IMR-90 (cell line): ENCODE measurements around the gene XKRX.

Source experiments
- CEBPB ChIP-seq: IDR thresholded peaks from 2 replicates; pipeline ENCODE4 v1.6.1; 2012; ENCODE audit warnings: low read depth, low read length, improper control_type of control experiment
- FOS ChIP-seq: fragments of 150-350 bp; IDR thresholded peaks from 2 replicates; pipeline ENCODE4 v1.6.1; 2016; ENCODE audit warnings: low read depth, low read length
- MAFK ChIP-seq: IDR thresholded peaks from 2 replicates; pipeline ENCODE4 v1.6.1; 2012; ENCODE audit warnings: low read depth, low read length, improper control_type of control experiment
- MAZ ChIP-seq: IDR thresholded peaks from 2 replicates; pipeline ENCODE4 v1.6.1; 2012; ENCODE audit warnings: low read depth, mild to moderate bottlenecking, low read length, improper control_type of control experiment, moderate library complexity, borderline replicate concordance
- MXI1 ChIP-seq: IDR thresholded peaks from 2 replicates; pipeline ENCODE4 v1.6.1; 2012; ENCODE audit warnings: low read depth, mild to moderate bottlenecking, low read length, moderate library complexity, borderline replicate concordance
- POLR2A ChIP-seq: IDR thresholded peaks from 2 replicates; pipeline ENCODE4 v1.6.1; 2012; ENCODE audit warnings: mild to moderate bottlenecking, low read depth, low read length
- RCOR1 ChIP-seq: IDR thresholded peaks from 2 replicates; pipeline ENCODE4 v1.6.1; 2012; ENCODE audit warnings: mild to moderate bottlenecking, low read length, improper control_type of control experiment; ENCODE audit not compliant: insufficient replicate concordance
- USF2 ChIP-seq: fragments of 150-350 bp; IDR thresholded peaks from 2 replicates; pipeline ENCODE4 v1.6.1; 2017; ENCODE audit warnings: mild to moderate bottlenecking, antibody characterized with exemption, low read length, low read depth
- TF ChIP-seq, protein P1 (sequence below): conservative IDR thresholded peaks from 2 replicates; pipeline ENCODE4 v1.5.1; 2012; ENCODE audit warnings: mild to moderate bottlenecking, low read depth, low read length, improper control_type of control experiment
- TF ChIP-seq, protein P2 (sequence below): fragments of 150-350 bp; IDR thresholded peaks from 2 replicates; pipeline ENCODE4 v1.6.1; 2016; ENCODE audit warnings: low read depth, mild to moderate bottlenecking, low read length, moderate library complexity, borderline replicate concordance

DNA sequence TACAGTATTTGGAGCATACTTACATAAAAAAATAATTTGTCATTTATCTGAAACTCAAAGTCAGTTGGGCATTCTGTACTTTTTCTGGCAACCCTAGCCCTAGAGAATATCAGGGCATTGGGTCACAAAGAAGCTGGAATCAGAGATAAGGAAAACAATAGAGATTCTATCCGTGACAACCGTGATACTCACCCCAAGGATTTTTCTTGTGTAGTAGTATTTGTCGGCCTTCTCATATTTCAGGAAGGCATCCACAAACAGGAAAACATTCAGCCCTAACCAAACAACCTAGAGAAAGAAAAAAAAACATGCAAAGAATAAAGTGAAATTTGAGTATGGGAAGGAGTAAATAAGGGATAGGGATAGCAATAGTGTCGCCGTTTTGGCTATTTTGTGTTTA is 58.2 kb downstream of the XKRX start:
- no peak for TF ChIP-seq CEBPB
- TF ChIP-seq POLR2A: no peak
- TF ChIP-seq, protein P1, sequence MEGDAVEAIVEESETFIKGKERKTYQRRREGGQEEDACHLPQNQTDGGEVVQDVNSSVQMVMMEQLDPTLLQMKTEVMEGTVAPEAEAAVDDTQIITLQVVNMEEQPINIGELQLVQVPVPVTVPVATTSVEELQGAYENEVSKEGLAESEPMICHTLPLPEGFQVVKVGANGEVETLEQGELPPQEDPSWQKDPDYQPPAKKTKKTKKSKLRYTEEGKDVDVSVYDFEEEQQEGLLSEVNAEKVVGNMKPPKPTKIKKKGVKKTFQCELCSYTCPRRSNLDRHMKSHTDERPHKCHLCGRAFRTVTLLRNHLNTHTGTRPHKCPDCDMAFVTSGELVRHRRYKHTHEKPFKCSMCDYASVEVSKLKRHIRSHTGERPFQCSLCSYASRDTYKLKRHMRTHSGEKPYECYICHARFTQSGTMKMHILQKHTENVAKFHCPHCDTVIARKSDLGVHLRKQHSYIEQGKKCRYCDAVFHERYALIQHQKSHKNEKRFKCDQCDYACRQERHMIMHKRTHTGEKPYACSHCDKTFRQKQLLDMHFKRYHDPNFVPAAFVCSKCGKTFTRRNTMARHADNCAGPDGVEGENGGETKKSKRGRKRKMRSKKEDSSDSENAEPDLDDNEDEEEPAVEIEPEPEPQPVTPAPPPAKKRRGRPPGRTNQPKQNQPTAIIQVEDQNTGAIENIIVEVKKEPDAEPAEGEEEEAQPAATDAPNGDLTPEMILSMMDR: no peak
- TF ChIP-seq MAFK: no peak
- TF ChIP-seq FOS: no peak
- TF ChIP-seq MXI1: no peak
- TF ChIP-seq USF2: no peak
- TF ChIP-seq RCOR1: no peak
- TF ChIP-seq MAZ: no peak
- TF ChIP-seq, protein P2, sequence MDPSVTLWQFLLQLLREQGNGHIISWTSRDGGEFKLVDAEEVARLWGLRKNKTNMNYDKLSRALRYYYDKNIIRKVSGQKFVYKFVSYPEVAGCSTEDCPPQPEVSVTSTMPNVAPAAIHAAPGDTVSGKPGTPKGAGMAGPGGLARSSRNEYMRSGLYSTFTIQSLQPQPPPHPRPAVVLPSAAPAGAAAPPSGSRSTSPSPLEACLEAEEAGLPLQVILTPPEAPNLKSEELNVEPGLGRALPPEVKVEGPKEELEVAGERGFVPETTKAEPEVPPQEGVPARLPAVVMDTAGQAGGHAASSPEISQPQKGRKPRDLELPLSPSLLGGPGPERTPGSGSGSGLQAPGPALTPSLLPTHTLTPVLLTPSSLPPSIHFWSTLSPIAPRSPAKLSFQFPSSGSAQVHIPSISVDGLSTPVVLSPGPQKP: no peak
